Stimulated activated CD8-positive, alpha-beta memory T cell treated with anti-CD3 and anti-CD28 coated beads, Interleukin-7, amount 100 ng/mL, for 48 hours (primary cell): Measurements from ENCODE around the gene NRXN3.

ENCODE experiments used
- DNase-seq, 2 donors: peaks; one replicate each; pipeline ENCODE4 v3.0.0-alpha.2; 2020; ENCODE audit warnings: low read depth in 1 of 2; ENCODE audit errors: extremely low read depth in 1 of 2

Gene NRXN3

DNA sequence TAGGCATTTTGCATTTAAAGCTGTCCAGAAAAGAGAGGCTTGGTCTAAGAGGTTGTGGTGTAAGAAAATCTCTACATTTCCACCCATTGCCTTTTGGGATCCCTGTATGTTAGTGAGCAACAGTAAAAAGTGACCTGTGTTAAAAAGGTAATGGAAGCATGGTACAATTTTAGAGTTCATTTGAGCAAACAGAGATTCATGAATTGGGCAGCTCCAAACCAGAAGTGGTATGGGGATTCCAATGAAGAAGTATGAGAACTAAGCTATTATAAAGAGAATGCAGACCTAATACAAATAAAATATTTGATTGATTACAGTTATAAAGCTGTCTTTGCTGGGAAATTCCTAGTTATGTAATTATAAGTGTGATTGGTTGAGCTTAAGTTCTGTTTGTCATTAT lies 1134.1 kb downstream of the NRXN3 start:
- DNase-seq: no peak

DNA sequence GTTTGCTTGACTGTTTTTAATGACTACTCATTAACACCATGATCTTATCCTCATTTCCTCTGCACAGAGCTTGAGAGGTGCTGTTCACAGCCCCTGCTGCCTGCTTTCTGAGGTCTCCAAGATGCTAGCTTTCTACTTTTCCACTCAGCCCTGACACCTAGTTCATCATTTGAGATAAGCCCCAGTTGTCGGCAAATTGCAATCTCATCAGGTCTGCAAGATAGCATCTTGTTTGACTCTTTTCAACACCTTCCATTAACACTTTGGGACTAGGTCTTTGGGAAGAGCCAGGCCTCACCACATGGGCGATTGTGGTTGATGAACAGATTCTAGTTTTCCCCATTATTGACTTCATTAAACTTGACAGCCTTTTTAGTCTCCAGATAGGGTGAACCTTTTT lies 1136.4 kb downstream of the NRXN3 start:
- no peak for DNase-seq

DNA sequence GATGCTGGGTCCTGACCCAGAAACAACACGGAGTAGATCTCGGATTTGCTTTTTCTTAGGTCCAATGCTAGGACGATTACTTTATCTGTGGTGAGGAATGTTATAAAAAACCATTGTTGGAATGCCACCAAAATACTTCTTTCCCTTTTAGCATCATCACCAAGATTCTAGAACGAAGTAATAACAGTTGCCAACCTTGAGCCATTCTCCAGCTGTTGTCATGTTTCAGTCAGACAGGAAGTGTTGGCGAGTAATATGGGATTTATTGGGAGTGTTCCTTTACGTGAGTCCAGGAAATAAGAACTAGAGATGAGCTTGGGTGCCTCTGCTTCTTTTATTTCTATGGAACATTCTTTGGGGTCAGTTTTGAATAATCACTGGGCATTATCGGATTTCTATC lies 1148.2 kb downstream of the NRXN3 start:
- DNase-seq: no peak

DNA sequence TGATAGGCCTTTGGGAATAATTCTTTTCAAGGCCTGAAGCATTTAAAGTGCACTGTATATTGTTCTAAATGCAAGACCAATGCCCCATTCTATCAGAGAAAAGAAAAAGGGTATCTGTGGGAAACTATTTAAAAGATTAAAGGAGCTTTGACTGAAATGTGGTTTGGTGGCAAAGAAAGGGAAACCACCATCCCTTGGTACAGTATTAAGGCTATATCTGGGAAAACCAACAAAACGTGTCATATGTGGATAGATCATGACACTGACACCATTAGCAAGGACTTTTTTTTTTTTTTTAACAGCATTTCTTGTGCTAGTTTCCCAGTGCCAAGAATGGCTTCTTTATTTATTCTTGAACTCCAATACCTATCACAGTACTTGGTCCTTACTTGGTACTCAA lies 1150.4 kb downstream of the NRXN3 start:
- no peak for DNase-seq

DNA sequence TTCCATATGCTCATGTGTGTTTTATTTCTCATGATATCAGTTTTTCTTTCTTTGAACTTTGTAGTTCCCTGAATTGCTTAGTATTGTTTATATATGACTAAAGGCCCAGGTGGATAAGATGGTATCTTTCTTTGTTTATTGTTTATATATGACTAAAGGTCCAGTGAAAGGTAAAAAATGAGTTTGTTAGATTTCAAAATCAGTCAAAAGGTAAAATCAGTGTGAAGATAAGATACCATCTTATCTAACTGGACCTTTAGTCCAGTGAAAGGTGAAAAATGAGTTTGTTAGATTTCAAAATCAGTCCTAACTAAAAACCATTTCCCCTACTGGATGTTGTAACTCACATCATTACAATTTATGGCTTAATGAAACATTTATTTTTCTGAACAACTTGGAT lies 1150.9 kb downstream of the NRXN3 start:
- DNase-seq: no peak

DNA sequence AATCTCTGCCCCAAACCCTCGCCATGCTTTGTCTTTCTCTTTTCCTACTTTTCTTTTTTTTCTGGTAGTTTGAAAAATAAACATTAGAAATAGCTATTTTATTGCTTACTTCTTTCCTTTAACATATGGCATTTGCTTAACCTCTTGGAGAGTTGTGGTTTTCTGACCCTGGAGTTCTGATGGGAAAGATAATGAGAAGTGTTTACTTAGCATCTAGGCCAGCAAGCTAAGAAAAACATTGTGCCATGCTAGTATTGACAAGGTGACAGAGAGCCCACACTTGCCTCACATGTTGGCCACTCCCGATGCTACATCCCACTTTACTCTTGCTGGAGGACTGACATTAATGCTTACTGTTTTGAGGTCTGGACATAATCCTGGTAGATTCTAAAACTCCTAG lies 1154.9 kb downstream of the NRXN3 start:
- no peak for DNase-seq

DNA sequence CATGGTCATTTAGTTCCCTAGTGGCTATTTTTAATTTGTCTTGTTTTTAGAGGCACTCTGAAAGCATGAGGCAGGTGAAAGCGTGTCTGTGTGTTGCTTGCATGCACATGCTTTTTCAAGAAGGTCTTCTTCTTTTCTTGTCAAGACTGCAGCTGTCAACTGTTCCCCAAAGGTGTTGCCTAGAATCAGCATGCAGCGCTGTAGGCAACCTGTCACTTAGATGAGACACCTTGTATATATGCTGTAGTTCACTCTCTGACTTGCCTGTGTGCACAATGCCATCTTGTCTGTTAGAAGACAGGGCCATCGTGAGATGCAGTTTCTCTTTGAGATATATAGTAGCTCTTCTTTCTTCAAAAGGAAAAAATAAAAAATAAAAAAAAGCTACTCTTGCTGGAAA lies 1155.4 kb downstream of the NRXN3 start:
- DNase-seq: no peak

DNA sequence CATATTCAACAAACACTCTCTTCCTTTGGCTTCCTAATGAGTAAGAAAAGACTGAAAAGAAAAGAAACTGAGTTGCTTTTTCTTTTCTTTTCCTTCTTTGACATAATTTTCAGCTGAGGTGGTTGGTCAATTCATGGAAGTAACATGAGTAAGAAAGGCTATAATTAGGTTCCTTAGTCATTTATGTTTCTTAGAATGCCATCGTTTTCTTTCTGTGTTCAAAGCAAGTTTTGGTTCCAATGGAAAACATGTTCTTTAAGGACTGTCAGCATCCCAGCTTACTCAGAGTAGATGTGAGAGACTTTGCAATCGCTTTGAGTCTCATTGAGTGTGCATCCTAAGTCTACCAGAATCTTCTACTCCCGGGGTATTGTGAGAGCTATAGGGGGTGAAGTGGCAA lies 1158.7 kb downstream of the NRXN3 start:
- no peak for DNase-seq

DNA sequence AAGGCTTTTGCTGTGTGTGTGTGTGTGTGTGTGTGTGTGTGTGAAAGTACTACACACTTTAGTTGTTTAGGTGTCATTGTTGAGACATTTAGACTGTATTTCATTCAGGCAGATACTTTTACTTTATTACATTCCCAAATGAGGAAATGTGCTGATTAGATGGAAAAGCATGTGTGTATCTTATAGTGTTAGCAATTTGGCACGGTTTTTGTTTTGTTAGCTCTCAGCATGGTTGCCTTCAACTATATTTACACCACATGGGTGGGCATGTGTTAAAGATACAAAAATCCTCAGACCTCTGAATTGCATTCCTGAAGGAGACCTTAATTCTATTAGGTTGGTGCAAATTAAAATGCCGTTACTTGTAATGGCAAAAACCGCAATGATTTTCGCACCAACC lies 1161.7 kb downstream of the NRXN3 start:
- no peak for DNase-seq

DNA sequence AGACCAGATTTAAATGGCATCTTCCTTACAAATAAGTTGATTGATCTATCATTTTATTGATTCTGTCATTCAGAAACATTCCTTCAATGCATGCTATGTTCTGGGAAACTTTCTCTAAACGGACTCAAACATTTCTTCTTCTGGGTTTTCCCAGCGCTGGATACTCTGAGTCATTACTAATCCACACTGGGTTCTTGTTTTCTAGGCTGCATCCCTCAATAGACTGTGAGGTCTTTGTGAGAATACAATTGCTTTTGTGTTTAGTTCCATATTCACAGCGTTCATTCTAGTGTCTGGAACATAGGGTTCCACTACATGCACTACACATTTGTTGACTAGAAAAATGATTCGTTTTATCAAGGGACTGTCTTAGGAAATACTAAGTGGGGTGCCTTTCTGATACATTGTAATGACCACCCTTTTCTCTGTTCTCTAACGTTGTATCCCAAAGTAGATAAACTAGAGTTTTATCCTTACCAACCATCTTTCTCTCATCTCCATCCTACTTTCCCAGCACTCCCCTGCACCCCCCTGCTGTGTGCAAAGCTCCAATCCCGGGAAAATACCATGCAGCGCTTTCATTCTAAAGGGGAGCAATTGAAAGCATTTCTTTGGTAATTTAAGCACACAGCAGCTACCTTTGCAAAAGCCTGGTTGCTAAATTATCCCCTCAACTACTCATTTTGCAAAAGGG lies 1162.5 kb downstream of the NRXN3 start:
- no peak for DNase-seq

DNA sequence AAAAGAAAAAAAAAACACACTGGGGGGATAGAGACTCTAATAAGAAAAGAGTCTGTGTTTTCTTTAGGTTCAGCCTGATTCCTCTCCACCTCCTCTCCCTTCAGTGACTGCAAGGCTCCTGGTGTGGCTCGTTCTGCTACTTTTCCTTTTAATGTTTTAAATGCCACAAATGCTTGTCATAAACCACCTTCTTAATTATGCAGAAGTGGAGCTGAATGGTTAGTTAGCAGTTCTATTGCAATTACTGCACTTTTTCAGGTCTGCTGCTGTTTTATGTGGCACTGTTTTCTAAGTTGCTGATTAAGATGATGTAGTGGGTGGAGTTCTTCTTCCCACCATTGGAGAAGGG lies 1163.0 kb downstream of the NRXN3 start:
- DNase-seq: no peak

DNA sequence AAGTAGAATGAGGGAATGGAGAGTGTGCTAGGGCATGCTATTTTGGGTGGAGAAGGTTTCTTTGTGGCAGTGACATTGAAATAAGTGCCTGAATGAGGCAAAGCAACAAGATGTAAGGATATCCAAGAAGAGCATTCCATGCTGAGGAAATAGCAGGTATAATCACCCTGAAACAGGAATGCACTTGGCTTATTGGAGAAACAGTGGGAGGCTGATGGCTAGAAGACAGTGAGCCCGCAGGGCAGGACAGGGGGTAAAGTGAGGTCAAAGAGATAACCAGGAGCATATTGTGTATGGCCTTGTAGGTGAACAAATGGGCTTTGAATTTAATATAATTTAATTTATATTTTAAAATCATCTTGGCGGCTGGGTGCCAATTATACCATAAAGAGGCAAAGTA lies 1164.1 kb downstream of the NRXN3 start:
- DNase-seq: no peak

DNA sequence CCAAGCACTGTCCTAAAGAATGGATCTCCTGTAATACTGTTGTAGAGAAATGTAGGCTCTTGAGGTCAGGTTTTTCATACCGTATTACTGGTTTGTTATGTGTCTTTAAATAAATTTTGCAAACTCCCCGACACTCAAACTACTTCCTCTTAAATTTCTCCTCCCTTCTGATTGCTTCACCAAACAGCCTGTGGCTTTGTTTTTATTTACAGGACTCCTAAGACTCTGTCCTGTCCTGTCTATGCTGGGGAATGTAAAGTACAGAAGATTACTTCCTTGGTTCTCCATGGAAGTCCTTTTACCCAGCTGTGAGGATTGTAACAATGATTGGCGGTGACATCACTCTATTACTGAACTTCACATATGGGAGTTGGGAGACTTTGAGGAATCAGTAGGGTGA lies 1167.6 kb downstream of the NRXN3 start:
- DNase-seq: no peak

DNA sequence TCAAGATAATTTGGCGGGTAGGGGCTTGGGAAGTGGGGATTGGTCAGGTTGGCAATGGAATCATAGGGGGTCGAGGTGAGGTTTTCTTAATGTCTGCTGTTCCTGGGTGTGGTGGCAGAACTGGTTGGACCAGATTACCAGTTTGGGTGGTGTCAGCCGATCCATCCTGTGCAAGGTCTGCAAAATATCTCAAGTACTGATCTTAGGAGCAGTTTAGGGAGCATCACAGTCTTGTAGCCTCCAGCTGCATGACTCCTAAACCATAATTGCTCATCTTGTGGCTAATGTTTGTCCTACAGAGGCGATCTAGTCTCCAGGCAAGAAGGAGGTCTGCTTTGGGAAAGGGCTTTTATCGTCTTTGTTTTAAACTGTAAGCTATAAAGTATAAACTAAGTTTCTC lies 1172.8 kb downstream of the NRXN3 start:
- no peak for DNase-seq

DNA sequence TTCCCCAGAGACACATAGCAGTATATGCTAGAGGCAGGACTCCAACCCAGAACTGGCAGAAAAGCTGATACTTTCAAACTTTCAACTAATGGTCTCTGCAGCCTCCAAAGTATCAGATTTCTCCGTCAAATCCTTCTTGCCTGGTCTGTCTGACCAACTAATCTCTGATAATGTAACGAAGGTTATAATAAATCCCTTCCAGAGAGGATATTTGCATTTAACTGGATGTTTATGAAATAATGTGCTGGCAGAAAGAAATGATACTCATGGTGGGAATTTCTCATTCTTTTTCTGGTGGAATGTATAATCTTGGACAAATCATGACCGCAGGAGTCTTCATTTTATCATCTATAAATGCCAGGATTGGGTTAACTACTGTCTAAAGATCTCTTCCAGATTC lies 1180.8 kb downstream of the NRXN3 start:
- DNase-seq: no peak

DNA sequence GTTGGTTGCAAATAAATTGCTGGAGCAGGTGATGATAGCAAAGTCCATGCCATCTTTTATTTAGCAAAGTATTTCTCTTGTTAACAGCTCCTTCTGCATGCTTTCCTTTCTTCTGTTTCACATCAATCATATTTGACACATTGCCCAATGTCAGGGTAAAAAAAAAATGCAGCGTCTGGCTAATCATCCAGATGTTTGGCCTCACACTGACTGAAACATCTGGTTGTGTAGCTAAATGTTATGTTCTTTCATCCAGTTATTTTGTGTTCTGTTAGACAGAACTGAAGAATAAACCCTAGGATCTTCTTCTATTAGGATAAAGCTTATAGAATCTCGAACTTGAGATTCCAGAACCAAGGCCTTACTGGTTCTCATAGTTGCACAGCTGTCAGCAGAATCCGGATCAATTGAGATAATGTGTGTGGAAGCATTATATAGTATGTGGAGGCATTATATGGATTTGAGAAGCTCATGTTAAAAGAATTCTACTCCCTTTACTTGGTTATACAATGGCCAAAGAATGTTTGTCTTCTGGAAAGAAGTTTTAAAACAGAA lies 1182.0 kb downstream of the NRXN3 start:
- DNase-seq: no peak

DNA sequence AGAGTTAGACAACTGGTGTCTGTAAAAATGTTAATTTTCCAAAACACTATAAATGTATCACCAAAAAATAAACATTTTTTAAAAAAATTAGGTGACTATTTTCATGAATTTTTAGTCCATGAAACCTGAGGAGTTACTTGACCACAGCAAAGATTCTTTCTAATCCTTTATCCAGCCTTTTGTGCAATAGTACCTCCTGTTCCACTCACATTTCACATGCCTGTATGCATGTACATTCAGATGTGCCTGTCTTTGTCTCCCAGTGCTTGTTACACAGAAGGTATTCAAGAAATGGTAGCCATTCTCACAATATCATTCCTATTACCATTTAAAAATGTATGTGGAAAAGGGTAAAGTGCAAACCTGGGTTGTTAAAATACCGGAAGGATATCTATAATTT lies 1184.2 kb downstream of the NRXN3 start:
- DNase-seq: no peak

DNA sequence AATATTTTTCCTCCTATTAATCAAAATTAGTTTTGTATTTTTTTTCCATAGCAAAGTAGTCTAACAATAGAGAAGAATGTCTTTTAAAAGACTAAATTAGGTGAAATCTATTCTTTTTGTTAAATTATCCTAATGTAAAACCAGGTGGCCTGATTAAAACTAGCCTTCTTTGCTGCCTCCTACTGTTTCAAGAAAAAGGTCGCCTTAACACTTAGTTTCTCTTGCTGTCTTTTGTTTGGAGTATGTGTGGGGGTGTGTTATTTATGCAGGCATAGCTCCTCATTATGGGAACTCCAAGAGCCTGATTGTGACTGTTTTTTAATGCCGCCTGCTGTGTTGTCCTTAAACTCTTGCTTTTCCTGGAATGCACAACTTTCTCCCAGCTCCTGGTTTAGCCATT lies 1185.9 kb downstream of the NRXN3 start:
- DNase-seq: no peak

DNA sequence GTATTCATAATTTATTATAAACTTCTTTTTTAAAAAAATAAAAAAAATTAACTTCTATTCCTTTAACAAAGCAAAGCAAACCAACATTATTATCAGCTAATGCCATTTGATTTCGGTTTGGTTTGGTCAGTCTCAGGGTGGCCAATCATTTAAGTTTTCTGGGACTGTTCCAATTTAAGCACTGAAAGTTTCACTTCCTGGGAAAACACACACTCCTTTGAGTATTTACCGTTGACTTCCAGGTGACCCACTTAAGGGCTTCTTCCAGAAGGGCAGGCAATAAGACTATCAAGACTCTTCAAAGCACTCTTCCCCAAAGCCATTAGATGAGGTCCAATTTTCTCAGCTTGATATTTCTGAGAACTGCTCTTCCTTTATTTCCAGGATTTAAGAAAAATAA lies 1187.1 kb downstream of the NRXN3 start:
- no peak for DNase-seq

DNA sequence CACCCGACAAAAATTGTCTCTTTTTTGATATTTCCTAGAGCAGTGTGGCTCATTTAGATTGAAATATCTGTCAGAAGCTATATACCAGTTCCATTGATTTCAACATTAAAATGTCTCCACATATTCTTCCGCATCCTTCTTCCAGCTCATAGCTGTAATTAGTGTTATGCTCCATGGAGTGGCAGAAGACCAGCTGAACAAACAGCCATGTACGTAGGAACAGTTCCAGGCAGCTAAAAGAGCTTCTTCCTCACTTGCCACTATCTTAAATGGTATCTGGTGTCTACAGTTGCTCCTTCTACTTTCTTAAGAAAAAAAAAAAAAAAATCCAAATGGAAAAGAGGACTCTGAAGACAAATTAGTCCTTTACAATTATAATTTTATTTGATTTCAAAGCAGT lies 1193.1 kb downstream of the NRXN3 start:
- no peak for DNase-seq

DNA sequence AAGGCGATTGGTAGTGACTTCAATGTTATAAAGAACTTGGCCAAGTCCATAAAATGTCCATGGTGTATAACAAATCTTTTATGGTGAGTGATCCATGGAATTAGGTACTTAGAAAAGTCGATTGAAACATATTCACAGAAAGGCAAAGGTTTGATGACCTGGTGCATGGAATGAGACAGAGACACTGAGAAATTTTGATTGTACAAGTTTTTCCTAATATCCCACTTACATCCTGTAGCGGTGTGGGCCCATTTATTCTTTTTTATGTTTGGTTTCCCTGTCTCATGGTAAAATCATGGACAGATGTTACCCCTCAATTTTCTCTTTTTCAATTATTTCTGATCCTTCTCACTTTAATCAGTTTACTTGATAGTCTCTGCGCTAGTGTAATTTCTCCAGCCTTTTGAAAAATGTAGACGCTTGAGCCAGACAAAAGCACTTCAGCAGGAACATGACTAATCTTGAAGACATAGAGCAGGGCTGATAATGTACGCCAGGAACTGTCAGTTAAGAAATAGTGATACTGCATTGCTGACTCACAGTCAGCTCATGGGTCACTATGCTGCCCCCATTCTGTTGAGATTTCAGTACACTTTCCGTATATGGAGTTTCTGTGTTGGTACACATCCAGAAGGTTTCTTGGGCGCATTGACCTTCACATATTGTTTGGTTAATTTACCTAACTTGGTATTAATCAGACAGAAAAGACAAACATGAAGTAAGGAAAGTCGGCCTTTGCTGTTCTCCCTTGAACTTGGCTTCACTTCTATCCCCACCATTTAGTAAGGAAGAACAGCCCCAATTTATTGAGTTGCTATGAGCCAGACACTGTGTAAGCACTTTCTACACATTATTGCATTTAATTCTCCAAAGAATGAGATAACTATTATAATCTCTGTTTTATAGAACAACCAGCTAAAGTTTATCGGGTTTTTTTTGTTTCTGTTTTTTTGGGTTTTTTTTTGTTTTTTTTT lies 1199.5 kb downstream of the NRXN3 start:
- no peak for DNase-seq

DNA sequence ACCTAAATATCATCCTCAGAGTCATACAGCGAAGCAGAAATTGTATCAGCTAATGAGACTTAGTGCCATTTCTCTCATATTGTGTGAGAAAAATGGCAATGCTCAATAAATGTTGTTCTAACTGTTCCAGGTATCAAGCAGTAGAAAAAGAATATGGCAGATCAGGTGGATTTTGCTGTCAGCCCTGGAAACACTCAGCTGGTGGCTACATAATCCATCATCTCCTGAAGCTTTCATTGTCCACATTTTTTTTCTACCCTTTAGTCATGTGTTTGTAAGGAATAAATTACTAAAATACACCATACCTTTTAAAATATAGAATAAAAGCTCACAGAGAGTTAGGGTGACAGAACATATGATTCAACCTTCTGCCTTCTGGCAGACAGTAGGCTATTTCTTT lies 1200.8 kb downstream of the NRXN3 start:
- no peak for DNase-seq
